CD1c-positive myeloid dendritic cell (primary cell): ENCODE measurements around the gene MYLK3.
"Not testable (repeated sequence)": the region's sequence is repeated elsewhere in the genome, so short reads cannot be mapped to it uniquely, and the experiment has no call there.

ENCODE experiments used
- DNase-seq: peaks from one replicate; pipeline ENCODE4 v3.0.0-alpha.2; 2016; ENCODE audit errors: extremely low spot score

MYLK3 gene

GRCh38 chr16:46690281-46691178, 57.6 kb downstream of the MYLK3 start:
- peak; percentile 50 for DNase-seq

GRCh38 chr16:46689365-46690280, 58.5 kb downstream of the MYLK3 start, which contains the start of gene ORC6:
ORC6 (plus strand) TSS chr16:46689659; CDS start chr16:46689706, 47 bp downstream.
- peak; percentile 98 for DNase-seq

- DNase-seq = peak; percentile 99
Observed at GRCh38 chr16:46688654-46689364, 59.3 kb downstream of the MYLK3 start, which contains the start of gene VPS35. VPS35 (minus strand) TSS chr16:46689178; CDS start chr16:46689133, 45 bp downstream.

GRCh38 chr16:46688101-46688653, 60.0 kb downstream of the MYLK3 start:
- peak; percentile 88 for DNase-seq

GRCh38 chr16:46687486-46687885, 60.7 kb downstream of the MYLK3 start:
- DNase-seq = no peak

GRCh38 chr16:46686815-46687473, 61.2 kb downstream of the MYLK3 start:
- DNase-seq = no peak

- not testable (repeated sequence) for DNase-seq
Observed at GRCh38 chr16:46681867-46682266, 66.3 kb downstream of the MYLK3 start.

- DNase-seq = not testable (repeated sequence)
Observed at GRCh38 chr16:46677943-46678342, 70.2 kb downstream of the MYLK3 start.

GRCh38 chr16:46673320-46674013, 74.7 kb downstream of the MYLK3 start:
- peak; percentile 77 for DNase-seq

GRCh38 chr16:46662123-46662522, 86.0 kb downstream of the MYLK3 start:
- DNase-seq = no peak

GRCh38 chr16:46658925-46659324, 89.2 kb downstream of the MYLK3 start:
- DNase-seq = peak; percentile 89
